Lung (tissue), 12 donors: ENCODE results near the gene MMP24OS. TPM values are rescaled to one million over a fixed set of nuclear protein-coding genes. Genes with fewer than 3 reads are reported as not detected.

ENCODE experiments used
- ATAC-seq: fragments of 200-7000 bp; cut with Tn5 transposase; one replicate; pipeline ENCODE4 v1.9.1; 2020; ENCODE audit warnings: moderate number of reproducible peaks; ENCODE audit not compliant: insufficient read depth, low FRiP score
- DNase-seq, 3 donors: peaks; one replicate each; pipeline ENCODE4 v3.0.0-alpha.2; 2013 to 2017
- H3K27ac ChIP-seq, 2 donors: one replicate each; pipeline ENCODE4 v1.5.1; 2013; ENCODE audit warnings: mild to moderate bottlenecking in 2 of 2, moderate library complexity in 2 of 2, control low read depth in 1 of 2, inconsistent platforms in 1 of 2, low read depth in 1 of 2, low read length in 1 of 2
- H3K27me3 ChIP-seq, 3 donors: one replicate each; pipeline ENCODE4 v1.5.1; 2013; ENCODE audit warnings: low read length in 2 of 3; ENCODE audit not compliant: control insufficient read depth in 3 of 3, insufficient read depth in 3 of 3
- H3K36me3 ChIP-seq, 4 donors: one replicate each; pipeline ENCODE4 v1.5.1; 2013; ENCODE audit warnings: low read length in 4 of 4, mild to moderate bottlenecking in 1 of 4, moderate library complexity in 1 of 4; ENCODE audit not compliant: control insufficient read depth in 4 of 4, insufficient read depth in 4 of 4
- H3K4me1 ChIP-seq, 5 donors: one replicate each; pipeline ENCODE4 v1.5.1; 2013; ENCODE audit warnings: low read length in 5 of 5, mild to moderate bottlenecking in 2 of 5, moderate library complexity in 1 of 5; ENCODE audit not compliant: control insufficient read depth in 5 of 5, insufficient read depth in 5 of 5
- H3K4me3 ChIP-seq: one replicate; pipeline ENCODE4 v1.5.1; 2013; ENCODE audit warnings: mild to moderate bottlenecking, control low read depth, moderate library complexity
- H3K9ac ChIP-seq, 2 donors: one replicate each; pipeline ENCODE4 v1.5.1; 2013; ENCODE audit warnings: low read length in 2 of 2, control low read depth in 1 of 2; ENCODE audit not compliant: insufficient read depth in 1 of 2
- H3K9me3 ChIP-seq, 4 donors: one replicate each; pipeline ENCODE4 v1.5.1; 2013; ENCODE audit warnings: low read length in 3 of 4, mild to moderate bottlenecking in 1 of 4, moderate library complexity in 1 of 4; ENCODE audit not compliant: control insufficient read depth in 4 of 4, insufficient read depth in 3 of 4
- CTCF ChIP-seq: IDR thresholded peaks from 2 replicates; pipeline ENCODE4 v1.5.1; 2012; ENCODE audit warnings: mild to moderate bottlenecking; ENCODE audit errors: control extremely low read depth, extremely low read depth
- WGBS, 2 donors: extraction: QIAGEN DNeasy Blood & Tissue Kit; methylation state at CpG; one replicate each; pipeline ENCODE4 v1.1.7; 2013; 5-methylcytosine and 5-hydroxymethylcytosine counted together
- polyA plus RNA-seq, 2 donors: library from polyadenylated mRNA; stranded (reverse); fragments of 200-250 nt; gene quantifications; one replicate each; pipeline ENCODE4 v1.2.1, GENCODE V29; 2013
- total RNA-seq, 2 donors: library from RNA; depleted of rRNA in 1 of 2; stranded (reverse); fragments of >200 nt in 1 of 2; gene quantifications; one replicate each; pipeline ENCODE4 v1.2.1, GENCODE V29; 2014 to 2021
- donor health status: control.
- donor health status: control.
- donor health status: Bipolar disorder and iron deficiency.
- donor health status: healthy.
- donor health status: DM: yes; HTN: yes; CAD: no.

Gene MMP24OS
- total and polyA plus RNA-seq, 4 donors = 27.8 to 117 (median 68.8) TPM

- Histone ChIP-seq H3K36me3 (peaks cover 3 to 18% (median 13%) of the 10 kb centered on the region in 4 donors), H3K27ac (peak within 1 kb of the TSS; percentile 73 to 90), H3K27me3 (no peaks in the 10 kb centered on the region), H3K4me3 (peak within 1 kb of the TSS; percentile 96), H3K9ac (peak within 1 kb of the TSS; percentile 73 to 84), H3K4me1 (peaks cover 0 to 13% (median 5%) of the 10 kb centered on the region in 5 donors), H3K9me3 (no peaks in the 10 kb centered on the region)
- 1% methylated on average over 59 to 61 of the region's 61 CpGs for WGBS, 2 donors
- DNase-seq (peak; percentile 86 to 92 (median 87)), ATAC-seq (peak; percentile 95)
- no peak for TF ChIP-seq CTCF
Measured at GRCh38 chr20:35284267-35284991, 6.5 kb upstream of the MMP24OS start, which contains the start of gene EIF6. Gene EIF6 (minus strand): TSS chr20:35284772. CDS start chr20:35284487, 285 bp downstream.

GRCh38 chr20:35283441-35284266 lies 5.7 kb upstream of the MMP24OS start:
- Histone ChIP-seq H3K27me3 (no peaks in the 10 kb centered on the region), H3K36me3 (peaks cover 3 to 21% (median 19%) of the 10 kb centered on the region in 4 donors), H3K4me1 (peaks cover under 1 to 13% (median 5%) of the 10 kb centered on the region in 5 donors), H3K4me3 (peak overlapping the region; percentile 96), H3K27ac (peak overlapping the region; percentile 73 to 90), H3K9me3 (no peaks in the 10 kb centered on the region), H3K9ac (peak overlapping the region; percentile 73 to 77)
- no peak for ATAC-seq
- DNase-seq = no peak
- TF ChIP-seq CTCF = no peak
- WGBS, 2 donors = 22% methylated on average over 24 of the region's 24 CpGs

- H3K9ac ChIP-seq = no peak overlapping the region
- H3K4me1 ChIP-seq = peaks cover 3 to 19% (median 10%) of the 10 kb centered on the region in 5 donors
- ATAC-seq (no peak), DNase-seq (no peak)
- no peak overlapping the region for H3K4me3 ChIP-seq
- WGBS, 2 donors = 98 to 99% methylated on average over 10 of the region's 10 CpGs
- no peaks in the 10 kb centered on the region for H3K27me3 ChIP-seq
- H3K9me3 ChIP-seq = no peaks in the 10 kb centered on the region
- TF ChIP-seq CTCF = no peak
- peaks cover 3 to 24% (median 22%) of the 10 kb centered on the region in 4 donors for H3K36me3 ChIP-seq
- no peak overlapping the region for H3K27ac ChIP-seq
Measured at GRCh38 chr20:35281506-35282101, 3.7 kb upstream of the MMP24OS start.
